HG03354 (cell line): ENCODE results near the gene CBX3.
"Not testable (repeated sequence)": the region's sequence is repeated elsewhere in the genome, so short reads cannot be mapped to it uniquely, and the experiment has no call there.

ENCODE experiments used
- ATAC-seq: cut with Tn5 transposase; IDR thresholded peaks from one replicate; pipeline ENCODE4 v1.9.1; 2021; ENCODE audit warnings: mild to moderate bottlenecking; ENCODE audit not compliant: unreplicated experiment, poor library complexity, severe bottlenecking

The CBX3 gene

GRCh38 chr7:26201247-26202018, at the start of gene CBX3:
TSS of gene CBX3 (plus strand) at chr7:26201745. CDS start at chr7:26202999, 1,254 bp downstream.
- peak; percentile 48 for ATAC-seq

- ATAC-seq = peak; percentile 72
These were observed 49.4 kb upstream of the CBX3 start, which contains the start of gene NFE2L3 for GRCh38 chr7:26151953-26152781. TSS of gene NFE2L3 (plus strand) at chr7:26152198. CDS start at chr7:26152499, 301 bp downstream.

- ATAC-seq = peak; percentile 29
These were observed 48.7 kb upstream of the CBX3 start for GRCh38 chr7:26152782-26153240.

DNA sequence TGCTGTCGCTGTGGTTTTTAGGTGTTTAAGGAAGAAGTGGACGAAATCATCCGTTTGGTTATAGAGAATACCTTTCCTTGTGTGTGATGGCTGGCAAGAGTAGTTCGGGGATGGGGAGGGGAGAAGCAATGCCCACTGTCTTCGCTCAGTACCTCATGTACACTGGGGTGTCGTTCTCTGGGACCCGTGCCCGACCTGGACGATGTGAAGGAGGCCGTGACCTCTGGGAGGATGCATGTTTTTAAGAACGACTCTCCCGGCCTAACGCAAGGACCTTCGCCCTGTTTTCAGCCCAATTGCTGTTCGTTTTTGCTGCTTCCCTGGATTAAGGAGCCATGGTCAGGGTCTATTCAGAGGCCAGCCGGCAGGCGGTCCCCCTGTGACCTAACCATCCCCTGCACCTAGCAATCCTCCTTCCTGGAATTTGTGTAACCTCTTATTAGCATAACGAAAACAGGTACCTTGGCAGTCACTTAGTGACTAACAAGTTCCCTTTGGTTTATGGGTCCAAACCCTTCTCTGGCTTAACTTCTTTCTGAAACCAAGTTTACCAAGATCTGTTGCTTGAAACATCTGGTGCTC, 48.2 kb upstream of the CBX3 start:
- ATAC-seq = no peak

DNA sequence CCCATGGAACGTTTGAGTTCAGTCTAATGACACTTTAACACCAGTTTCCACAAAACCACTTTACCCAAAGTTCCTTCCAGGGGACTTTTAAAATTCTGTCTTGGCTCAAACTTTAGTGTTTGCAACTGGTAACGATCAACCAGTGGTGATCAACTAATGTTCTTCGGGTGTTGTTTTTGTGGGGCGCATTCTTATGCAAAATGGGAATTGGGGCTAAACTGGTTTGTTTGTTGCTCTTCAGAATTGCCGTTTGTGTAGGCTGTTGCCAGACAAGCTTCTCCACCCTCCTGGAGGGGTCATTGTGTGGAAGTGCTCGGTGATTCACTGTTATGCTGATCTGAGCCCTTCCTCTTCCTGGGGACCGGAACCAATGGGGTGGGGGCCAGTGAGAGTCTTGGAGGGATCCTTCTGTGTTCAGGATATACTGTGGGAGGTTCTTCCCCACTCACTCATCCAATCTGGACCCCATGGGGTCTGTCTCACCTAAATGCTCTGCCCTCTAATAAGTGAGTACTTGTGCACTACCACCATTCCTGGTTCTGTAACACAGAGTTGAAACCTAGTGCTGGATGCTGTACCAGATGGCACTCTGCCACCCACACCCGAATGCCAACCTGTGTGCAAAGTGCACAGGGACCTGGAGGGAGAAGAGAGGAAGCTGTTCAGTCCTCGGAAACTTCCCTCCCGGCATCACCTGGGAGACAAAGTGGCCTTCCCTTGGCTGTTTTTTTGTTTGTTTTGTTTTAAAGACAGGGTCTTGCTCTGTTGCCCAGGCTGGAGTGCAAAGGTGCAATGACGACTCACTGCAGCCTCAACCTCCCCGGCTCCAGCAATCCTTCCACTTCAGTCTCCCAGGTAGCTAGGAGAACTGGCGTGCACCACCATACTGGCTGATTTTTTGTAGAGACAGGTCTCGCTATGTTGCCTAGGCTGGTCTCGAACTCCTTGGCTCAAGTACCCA, 47.4 kb upstream of the CBX3 start:
- ATAC-seq = no peak

- ATAC-seq = no peak
These were observed 45.8 kb upstream of the CBX3 start for GRCh38 chr7:26155531-26156375.

- ATAC-seq = peak; percentile 17
These were observed 44.8 kb upstream of the CBX3 start for GRCh38 chr7:26156451-26157420.

DNA sequence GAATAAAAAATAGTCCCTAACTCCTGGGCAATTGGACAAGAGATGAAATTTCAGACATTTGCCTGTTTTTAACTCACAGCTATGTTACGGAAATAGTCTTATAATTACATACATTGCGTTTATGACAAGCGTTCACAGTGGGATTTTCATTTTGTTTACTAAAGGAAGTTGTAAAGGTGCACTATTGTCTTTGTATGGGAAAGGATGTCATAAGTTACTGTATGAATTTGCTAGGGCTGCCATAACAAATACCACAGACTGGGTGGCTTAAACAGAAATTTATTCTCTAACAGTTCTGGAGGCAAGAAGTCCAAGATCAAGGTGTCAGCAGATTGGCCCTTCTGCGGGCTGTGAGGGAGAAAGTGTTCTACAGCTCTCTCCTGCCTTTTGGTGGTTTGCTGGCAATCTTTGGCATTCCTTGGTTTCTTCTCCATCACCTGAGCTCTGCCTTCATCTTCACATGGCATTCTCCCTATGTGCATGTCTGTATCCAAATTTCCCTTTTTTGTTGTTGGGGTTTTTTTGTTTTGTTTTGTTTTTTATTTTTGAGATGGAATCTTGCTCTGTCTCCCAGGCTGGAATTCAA, 43.9 kb upstream of the CBX3 start:
- ATAC-seq = no peak

GRCh38 chr7:26159243-26159642, 42.3 kb upstream of the CBX3 start:
- no peak for ATAC-seq

- ATAC-seq = no peak
These were observed 40.6 kb upstream of the CBX3 start for GRCh38 chr7:26160896-26161295.

DNA sequence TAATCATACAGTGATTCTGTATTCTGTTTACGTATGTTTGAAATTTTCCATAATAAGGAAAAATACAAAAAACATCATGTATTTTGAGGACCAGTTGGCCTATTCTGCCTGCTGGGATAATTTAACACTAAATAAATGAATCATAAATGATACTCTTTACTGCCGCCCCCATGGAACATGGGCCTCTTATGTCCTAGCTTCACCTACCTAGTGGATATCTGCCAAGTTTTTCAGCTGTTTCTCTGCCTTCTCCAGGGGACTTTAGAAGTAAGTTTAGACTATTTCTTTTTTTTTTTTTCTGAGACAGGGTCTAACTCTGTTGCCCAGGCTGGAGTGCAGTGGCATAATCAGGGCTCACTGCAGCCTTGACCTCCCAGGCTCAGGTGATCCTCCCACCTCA, 39.1 kb upstream of the CBX3 start:
- no peak for ATAC-seq

GRCh38 chr7:26163804-26164203, 37.7 kb upstream of the CBX3 start:
- not testable (repeated sequence) for ATAC-seq

- no peak for ATAC-seq
These were observed 35.4 kb upstream of the CBX3 start for GRCh38 chr7:26165950-26166683.

GRCh38 chr7:26166684-26167266, 34.8 kb upstream of the CBX3 start:
- peak; percentile 25 for ATAC-seq

GRCh38 chr7:26167303-26167934, 34.1 kb upstream of the CBX3 start:
- peak; percentile 89 for ATAC-seq
